NT2/D1 (cell line): ENCODE measurements around the gene MAGI1.

Source experiments
- SUZ12 ChIP-seq: IDR thresholded peaks from 2 replicates; pipeline ENCODE4 v1.6.1; 2011; ENCODE audit not compliant: insufficient read length, insufficient read depth; ENCODE audit errors: extremely low read depth
- YY1 ChIP-seq: IDR thresholded peaks from 2 replicates; pipeline ENCODE4 v1.6.1; 2011; ENCODE audit not compliant: insufficient read length, insufficient read depth
- ZNF274 ChIP-seq: IDR thresholded peaks from 2 replicates; pipeline ENCODE4 v1.6.1; 2011; ENCODE audit warnings: mild to moderate bottlenecking, low read depth, low read length

DNA sequence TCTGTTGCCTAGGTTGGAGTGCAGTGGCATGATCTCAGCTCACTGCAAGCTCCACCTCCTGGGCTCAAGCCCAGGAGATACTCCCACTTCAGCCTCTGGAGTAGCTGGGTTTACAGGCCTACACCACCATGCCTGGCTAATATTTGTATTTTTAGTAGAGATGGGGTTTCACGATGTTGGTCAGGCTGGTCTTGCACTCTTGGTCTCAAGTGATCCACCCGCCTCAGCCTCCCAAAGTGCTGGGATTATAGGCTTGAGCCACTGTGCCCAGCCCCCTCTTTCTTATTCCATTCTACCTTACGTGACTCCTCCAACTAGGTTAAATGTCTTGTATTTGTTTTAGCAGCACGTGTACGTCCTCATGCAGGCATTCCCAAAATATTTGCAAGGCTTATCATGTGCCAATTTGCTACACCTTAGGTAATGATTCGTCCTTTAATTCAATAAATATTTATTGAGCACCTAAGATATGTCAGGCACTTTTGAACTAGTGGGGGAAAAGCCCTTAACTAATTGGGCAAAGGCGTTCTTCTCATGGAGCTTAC is 14.9 kb upstream of the MAGI1 start:
- no peak for TF ChIP-seq ZNF274
- no peak for TF ChIP-seq SUZ12
- TF ChIP-seq YY1: no peak
